ENCODE results near the gene IFT172.

Gene IFT172

GRCh38 chr2:27409321-27410073 is 80.0 kb downstream of the IFT172 start, which contains the start of gene PPM1G:
Gene PPM1G, minus strand, starts transcription at chr2:27409591. Its CDS starts 169 bp downstream, at chr2:27409422.
- Histone ChIP-seq H3K27ac (ENCODE audit: low read depth, low read length) (peak within 1 kb of the TSS; percentile 78), H3K79me2 (ENCODE audit: control insufficient read depth, low read length) (peaks cover 53% of the 10 kb centered on the region), H3K27me3 (ENCODE audit: control insufficient read depth, low read length) (0 out of 2 replicates have a peak, but pooled peaks cover 2% of the 10 kb centered on the region), H3K36me3 (ENCODE audit: control insufficient read depth, low read length) (peaks cover 40% of the 10 kb centered on the region), H3K4me1 (ENCODE audit: control insufficient read depth, low read length) (peaks cover 27% of the 10 kb centered on the region), H3K4me3 (ENCODE audit: low read length) (peak within 1 kb of the TSS; percentile 100), H3K9me3 (ENCODE audit: control insufficient read depth, insufficient read depth, low read length) (no peaks in the 10 kb centered on the region), H3F3A (ENCODE audit: control insufficient read depth, insufficient read depth) (no peaks in the 10 kb centered on the region), H3K4me2 (ENCODE audit: low read length) (peak within 1 kb of the TSS; percentile 90), H3K9me2 (replicated peaks; ENCODE audit: control insufficient read depth, low read length) (no peaks in the 10 kb centered on the region), H4K20me1 (ENCODE audit: control insufficient read depth, insufficient read depth, low read depth, low read length) (peaks cover 6% of the 10 kb centered on the region; the same call in 1 of the 2 replicates)
- TF ChIP-seq EZH2phosphoT487 (IDR thresholded peaks at IDR 0.05; ENCODE audit: borderline replicate concordance, low read length): no peak
- TF ChIP-seq CTCF (IDR thresholded peaks at IDR 0.05; ENCODE audit: low read depth, low read length, poor library complexity, severe bottlenecking): no peak

GRCh38 chr2:27408601-27409320 is 80.8 kb downstream of the IFT172 start:
- Histone ChIP-seq H3K27me3 (ENCODE audit: control insufficient read depth, low read length) (0 out of 2 replicates have a peak, but pooled peaks cover 2% of the 10 kb centered on the region), H4K20me1 (ENCODE audit: control insufficient read depth, insufficient read depth, low read depth, low read length) (peaks cover 6% of the 10 kb centered on the region; the same call in 1 of the 2 replicates), H3K4me1 (ENCODE audit: control insufficient read depth, low read length) (peaks cover 27% of the 10 kb centered on the region), H3K9me2 (replicated peaks; ENCODE audit: control insufficient read depth, low read length) (no peaks in the 10 kb centered on the region), H3K4me2 (ENCODE audit: low read length) (peak overlapping the region; percentile 90), H3K4me3 (ENCODE audit: low read length) (peak overlapping the region; percentile 100), H3K9me3 (ENCODE audit: control insufficient read depth, insufficient read depth, low read length) (no peaks in the 10 kb centered on the region), H3F3A (ENCODE audit: control insufficient read depth, insufficient read depth) (no peaks in the 10 kb centered on the region), H3K79me2 (ENCODE audit: control insufficient read depth, low read length) (peaks cover 60% of the 10 kb centered on the region), H3K27ac (ENCODE audit: low read depth, low read length) (peak overlapping the region; percentile 78), H3K36me3 (ENCODE audit: control insufficient read depth, low read length) (peaks cover 45% of the 10 kb centered on the region)
- TF ChIP-seq EZH2phosphoT487 (IDR thresholded peaks at IDR 0.05; ENCODE audit: borderline replicate concordance, low read length): no peak
- TF ChIP-seq CTCF (IDR thresholded peaks at IDR 0.05; ENCODE audit: low read depth, low read length, poor library complexity, severe bottlenecking): no peak

GRCh38 chr2:27407798-27408491 is 81.6 kb downstream of the IFT172 start:
- peak overlapping the region; percentile 90 for H3K4me2 ChIP-seq (ENCODE audit: low read length)
- no peaks in the 10 kb centered on the region for H3K9me3 ChIP-seq (ENCODE audit: control insufficient read depth, insufficient read depth, low read length)
- peaks cover 69% of the 10 kb centered on the region for H3K79me2 ChIP-seq (ENCODE audit: control insufficient read depth, low read length)
- no peaks in the 10 kb centered on the region for H3K9me2 ChIP-seq (replicated peaks; ENCODE audit: control insufficient read depth, low read length)
- H3K4me3 ChIP-seq (ENCODE audit: low read length): peak overlapping the region; percentile 100
- H3K36me3 ChIP-seq (ENCODE audit: control insufficient read depth, low read length): peaks cover 51% of the 10 kb centered on the region
- TF ChIP-seq CTCF (IDR thresholded peaks at IDR 0.05; ENCODE audit: low read depth, low read length, poor library complexity, severe bottlenecking) (peak; percentile 46), EZH2phosphoT487 (IDR thresholded peaks at IDR 0.05; ENCODE audit: borderline replicate concordance, low read length) (no peak)
- H4K20me1 ChIP-seq (ENCODE audit: control insufficient read depth, insufficient read depth, low read depth, low read length): peaks cover 6% of the 10 kb centered on the region; the same call in 1 of the 2 replicates
- H3K4me1 ChIP-seq (ENCODE audit: control insufficient read depth, low read length): peaks cover 27% of the 10 kb centered on the region
- H3K27me3 ChIP-seq (ENCODE audit: control insufficient read depth, low read length): 0 out of 2 replicates have a peak, but pooled peaks cover 2% of the 10 kb centered on the region
- H3F3A ChIP-seq (ENCODE audit: control insufficient read depth, insufficient read depth): no peaks in the 10 kb centered on the region
- H3K27ac ChIP-seq (ENCODE audit: low read depth, low read length): peak overlapping the region; percentile 78

Measured in DOHH2 (cell line).